Colonic mucosa (tissue), 4 donors: ENCODE data around the gene PGAP3. TPM values are rescaled to one million over a fixed set of nuclear protein-coding genes. Genes with fewer than 3 reads are reported as not detected.
A peak's percentile ranks its signal among the peaks of the same experiment; 100 is the strongest.

Experiments used
- DNase-seq: peaks from one replicate; pipeline ENCODE4 v3.0.0-alpha.2; 2020
- H3K27ac ChIP-seq: fragments of 200-600 bp; one replicate; pipeline ENCODE4 v1.8.0; 2021
- H3K27me3 ChIP-seq: fragments of 200-600 bp; one replicate; pipeline ENCODE4 v1.8.0; 2021
- H3K36me3 ChIP-seq: fragments of 200-600 bp; one replicate; pipeline ENCODE4 v1.8.0; 2021
- H3K4me1 ChIP-seq: fragments of 200-600 bp; one replicate; pipeline ENCODE4 v1.8.0; 2021; ENCODE audit warnings: mild to moderate bottlenecking
- H3K4me3 ChIP-seq: fragments of 200-600 bp; one replicate; pipeline ENCODE4 v1.8.0; 2021
- H3K9ac ChIP-seq, 2 donors: one replicate each; pipeline ENCODE4 v1.7.0; 2013; ENCODE audit warnings: control low read depth in 2 of 2, low read depth in 2 of 2, low read length in 2 of 2
- H3K9me3 ChIP-seq: fragments of 200-600 bp; one replicate; pipeline ENCODE4 v1.8.0; 2021
- CTCF ChIP-seq: fragments of 200-600 bp; IDR thresholded peaks from one replicate; pipeline ENCODE4 v1.8.0; 2022; ENCODE audit warnings: antibody characterized with exemption, mild to moderate bottlenecking
- intact Hi-C: fragments of 100-400 bp; cut with DNase I; formaldehyde crosslinking; loops from one replicate; pipeline ENCODE4 v1.14.1; 2022
- total RNA-seq, 2 donors: library from RNA; stranded (reverse); fragmentation: NEBNext Ultra II Directional in 1 of 2; extraction: Animal tissue kit (Norgen Biotek cat#: 25700) in 1 of 2; gene quantifications; one replicate each; pipeline ENCODE4 v1.2.1, GENCODE V29; 2021
- donor health status: healthy.
- donor health status: DM: no; HTN: no; CAD: no.
- donor health status: DM: no; HTN: no; CAD: no.

The PGAP3 gene
- total RNA-seq, 2 donors from 2014 or later, result 37.3 to 42.0 TPM

GRCh38 chr17:39677542-39678339 lies 10.1 kb downstream of the PGAP3 start:
- Histone ChIP-seq H3K9ac (peak overlapping the region in 1 of 2 donors; percentile 79), H3K9me3 (no peaks in the 10 kb centered on the region), H3K4me3 (no peak overlapping the region), H3K36me3 (no peaks in the 10 kb centered on the region), H3K4me1 (peaks cover 20% of the 10 kb centered on the region), H3K27ac (peak overlapping the region; percentile 60), H3K27me3 (no peaks in the 10 kb centered on the region)
- intact Hi-C loops, result no loop called here
- DNase-seq, result no peak
- no peak for TF ChIP-seq CTCF

GRCh38 chr17:39677072-39677471 lies 10.8 kb downstream of the PGAP3 start:
- H3K4me1 ChIP-seq, result peaks cover 20% of the 10 kb centered on the region
- no peak for DNase-seq
- H3K27ac ChIP-seq, result no peak overlapping the region
- no peaks in the 10 kb centered on the region for H3K27me3 ChIP-seq
- no peaks in the 10 kb centered on the region for H3K9me3 ChIP-seq
- peak overlapping the region in 1 of 2 donors; percentile 54 for H3K9ac ChIP-seq
- no peaks in the 10 kb centered on the region for H3K36me3 ChIP-seq
- intact Hi-C loops, result no loop called here
- TF ChIP-seq CTCF, result no peak
- H3K4me3 ChIP-seq, result no peak overlapping the region

- peak overlapping the region; percentile 42 for H3K27ac ChIP-seq
- no peaks in the 10 kb centered on the region for H3K36me3 ChIP-seq
- no peak for TF ChIP-seq CTCF
- no peak overlapping the region for H3K4me3 ChIP-seq
- H3K9ac ChIP-seq, result peak overlapping the region in 1 of 2 donors; percentile 88
- H3K27me3 ChIP-seq, result no peaks in the 10 kb centered on the region
- peaks cover 20% of the 10 kb centered on the region for H3K4me1 ChIP-seq
- DNase-seq, result peak; percentile 83
- no peaks in the 10 kb centered on the region for H3K9me3 ChIP-seq
- intact Hi-C loops, result no loop called here
These were observed 11.5 kb downstream of the PGAP3 start for GRCh38 chr17:39676198-39676819.

- H3K4me3 ChIP-seq, result no peak overlapping the region
- no peaks in the 10 kb centered on the region for H3K9me3 ChIP-seq
- intact Hi-C loops, result no loop called here
- peaks cover 20% of the 10 kb centered on the region for H3K4me1 ChIP-seq
- no peak for DNase-seq
- H3K9ac ChIP-seq, result peak overlapping the region; percentile 39 to 88
- no peaks in the 10 kb centered on the region for H3K27me3 ChIP-seq
- H3K36me3 ChIP-seq, result no peaks in the 10 kb centered on the region
- TF ChIP-seq CTCF, result no peak
- peak overlapping the region; percentile 42 for H3K27ac ChIP-seq
These were observed 12.3 kb downstream of the PGAP3 start for GRCh38 chr17:39675390-39676082.

- no peaks in the 10 kb centered on the region for H3K27me3 ChIP-seq
- peak; percentile 82 for DNase-seq
- H3K27ac ChIP-seq, result peak overlapping the region; percentile 42
- TF ChIP-seq CTCF, result no peak
- intact Hi-C loops, result no loop called here
- H3K9me3 ChIP-seq, result no peaks in the 10 kb centered on the region
- no peaks in the 10 kb centered on the region for H3K36me3 ChIP-seq
- peak overlapping the region; percentile 26 to 88 for H3K9ac ChIP-seq
- H3K4me1 ChIP-seq, result peaks cover 17% of the 10 kb centered on the region
- no peak overlapping the region for H3K4me3 ChIP-seq
These were observed 13.0 kb downstream of the PGAP3 start for GRCh38 chr17:39674702-39675389.
